ENCODE results near the gene DPM2. TPM values are rescaled to one million over a fixed set of nuclear protein-coding genes. Genes with fewer than 3 reads are reported as not detected.

Gene DPM2
- total and polyA plus RNA-seq, 2 of the 4 experiments (the other 2 are of a cell fraction) = 10.8 to 60.6 TPM

DNA sequence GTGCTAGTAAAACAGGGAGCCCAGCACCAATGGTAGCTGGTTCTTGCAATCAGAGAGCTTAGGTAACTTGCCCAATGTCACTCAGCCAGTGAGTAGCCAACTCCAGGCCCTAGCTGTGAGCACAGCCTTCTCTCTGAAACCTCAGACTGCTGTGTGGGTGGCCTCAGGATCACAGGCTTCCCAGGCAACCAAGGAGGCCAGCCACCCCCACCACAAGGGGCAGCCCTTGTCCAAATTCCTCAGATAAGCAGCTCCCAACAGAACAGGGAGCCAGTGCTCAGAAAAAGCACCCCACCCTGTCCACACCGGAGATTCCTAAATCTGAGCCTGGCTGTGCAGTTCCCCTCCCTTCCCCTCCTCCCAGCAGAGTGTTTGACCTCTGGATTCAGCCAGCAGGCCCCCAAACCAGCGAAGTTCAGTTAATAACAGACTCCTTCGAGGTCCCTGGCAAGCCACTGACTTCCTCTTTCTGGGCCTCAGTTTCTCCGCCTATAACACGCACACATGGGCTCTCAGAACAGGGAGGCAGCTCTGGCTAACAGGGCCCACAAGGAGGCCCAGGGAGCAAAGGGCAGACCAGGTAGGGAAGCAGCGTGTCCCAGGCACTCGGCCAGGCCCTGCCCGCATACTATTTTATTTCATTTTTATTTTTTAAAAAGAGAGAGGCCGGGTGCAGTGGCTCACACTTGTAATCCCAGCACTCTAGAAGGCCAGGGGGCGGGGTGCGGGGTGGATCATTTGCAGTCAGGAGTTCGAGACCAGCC lies 40.4 kb upstream of the DPM2 start:
- ATAC-seq (ENCODE audit: low read depth) = peak; percentile 21
- H2AK5ac ChIP-seq (ENCODE audit: low read depth, low read length) = peak overlapping the region; percentile 56
- WGBS, 2 experiments (ENCODE audit: extremely low coverage in 2 of 2, insufficient read length in 1 of 2) = 66% methylated on average over 7 of the region's 12 CpGs; no CpG with 5 or more reads in 1 of the 2 experiments
- no peak overlapping the region for H2BK15ac ChIP-seq (ENCODE audit: low read depth, low read length)
- H3K4me3 ChIP-seq (ENCODE audit: insufficient read depth, low read depth, low read length) = peak overlapping the region; percentile 0; the same call in 1 of the 2 replicates
- peak overlapping the region; percentile 0 for H2BK5ac ChIP-seq (ENCODE audit: low read depth, low read length, poor library complexity, severe bottlenecking)
- no peak overlapping the region for H2BK20ac ChIP-seq (ENCODE audit: low read depth, low read length)
- peak overlapping the region; percentile 23; the same call in 1 of the 2 replicates for H3K23ac ChIP-seq (ENCODE audit: low read depth, low read length)
- DNase-seq = peak; percentile 80
- peak overlapping the region; percentile 24; the same call in 1 of the 2 replicates for H3K14ac ChIP-seq (replicated peaks; ENCODE audit: low read depth, low read length)
- H3K56ac ChIP-seq (ENCODE audit: extremely low read depth, insufficient read depth, low read length) = no peak overlapping the region
- no peaks in the 10 kb centered on the region for H3K27me3 ChIP-seq (ENCODE audit: control insufficient read depth, insufficient read depth, low read length)
- peak overlapping the region; percentile 77 for H2AK9ac ChIP-seq (replicated peaks; ENCODE audit: low read depth, low read length, poor library complexity)
- H3K4ac ChIP-seq (ENCODE audit: low read depth, low read length) = peak overlapping the region; percentile 59
- dilution Hi-C loops (cut with HindIII; ENCODE audit: low sequenced_read_pairs, unreplicated experiment) = no loop called here
- no peaks in the 10 kb centered on the region for H3K9me3 ChIP-seq (ENCODE audit: control insufficient read depth, insufficient read depth, low read length)
- ChIA-PET CTCF (interaction anchor here (0.6 to 2.2 kb wide), 4 partner anchors 12 to 140 kb away, joined by 3 to 8 read pairs (median 4); no protein-coding TSS in a partner anchor), POLR2A (ENCODE audit: unreplicated experiment) (interaction anchor here (0.9 kb wide), 1 partner anchor 122 kb away, joined by 3 read pairs; no protein-coding TSS in a partner anchor)
- peak overlapping the region; percentile 19; the same call in 1 of the 2 replicates for H3K27ac ChIP-seq (ENCODE audit: insufficient read depth, low read length)
- peaks cover 70% of the 10 kb centered on the region for H4K20me1 ChIP-seq (ENCODE audit: insufficient read depth, low read length)
- peaks cover 34% of the 10 kb centered on the region for H3K4me1 ChIP-seq (ENCODE audit: control insufficient read depth, insufficient read depth, low read length)
- peaks cover 24 to 73% of the 10 kb centered on the region in 2 experiments for H3K79me1 ChIP-seq (ENCODE audit: low read depth in 1 of 2, low read length in 2 of 2)
- peak overlapping the region; percentile 71 for H3K4me2 ChIP-seq (ENCODE audit: low read depth, low read length)
- peak overlapping the region; percentile 44 for H4K91ac ChIP-seq (ENCODE audit: insufficient read depth, low read depth, low read length)
- H4K5ac ChIP-seq (ENCODE audit: low read depth, low read length) = no peak overlapping the region
- H4K8ac ChIP-seq (ENCODE audit: low read depth in 2 of 2, low read length in 2 of 2) = peak overlapping the region in 1 of 2 experiments; percentile 65; a peak in 1 of 4 replicates
- no peak for TF ChIP-seq MAFK (IDR thresholded peaks at IDR 0.05; ENCODE audit: low read depth, low read length)
- TF ChIP-seq RFX5 (IDR thresholded peaks at IDR 0.05; ENCODE audit: low read depth, low read length) = no peak
- 0 out of 2 replicates have a peak, but pooled peaks have one; percentile 11 for TF ChIP-seq RAD21 (IDR thresholded peaks at IDR 0.05; ENCODE audit: low read length)
- no peak for TF ChIP-seq BHLHE40 (IDR thresholded peaks at IDR 0.05; ENCODE audit: low read depth, low read length)
- peak; percentile 59 for TF ChIP-seq CEBPB (IDR thresholded peaks at IDR 0.05; ENCODE audit: low read depth, low read length)
- H3K18ac ChIP-seq (ENCODE audit: low read depth, low read length) = peak overlapping the region; percentile 32; the same call in 1 of the 2 replicates
- intact Hi-C loops (cut with micrococcal nuclease) = no loop called here
- in situ Hi-C loops (cut with MboI; ENCODE audit: low sequenced_read_pairs) = no loop called here
- H3K36me3 ChIP-seq (ENCODE audit: control insufficient read depth, insufficient read depth, low read length) = no peaks in the 10 kb centered on the region
- BruUV-seq (replicated peaks) = no TSS peak
- H2AFZ ChIP-seq (replicated peaks; ENCODE audit: low read length, poor library complexity) = peak overlapping the region; percentile 9
- H3K9ac ChIP-seq (ENCODE audit: low read depth, low read length) = peak overlapping the region; percentile 48
- H2BK120ac ChIP-seq (ENCODE audit: low read depth, low read length) = no peak overlapping the region
- peaks cover 11% of the 10 kb centered on the region; the same call in 1 of the 2 replicates for H3K9me1 ChIP-seq (ENCODE audit: insufficient read depth, low read length)

All from IMR-90 (cell line).